Mesenchymal stem cell (in vitro differentiated cells and primary cell): ENCODE measurements around the gene RNF114.
A peak's percentile ranks its signal among the peaks of the same experiment; 100 is the strongest.

ENCODE experiments used
- DNase-seq: peaks from one replicate; pipeline ENCODE4 v3.0.0-alpha.2; 2013
- H2AFZ ChIP-seq: one replicate; pipeline ENCODE4 v1.6.1; 2013; ENCODE audit warnings: low read depth, mild to moderate bottlenecking, control low read depth, inconsistent platforms, low read length, moderate library complexity
- H2AK5ac ChIP-seq: 2 replicates; pipeline ENCODE4 v1.6.1; 2013; ENCODE audit warnings: low read length, moderate library complexity, mild to moderate bottlenecking, inconsistent platforms; ENCODE audit not compliant: severe bottlenecking
- H2BK120ac ChIP-seq: one replicate; pipeline ENCODE4 v1.6.1; 2013; ENCODE audit warnings: low read depth, mild to moderate bottlenecking, inconsistent platforms, low read length, moderate library complexity
- H2BK12ac ChIP-seq, 2 experiments: one replicate each; pipeline ENCODE4 v1.6.1; 2013; ENCODE audit warnings: inconsistent platforms in 2 of 2, low read length in 2 of 2, mild to moderate bottlenecking in 2 of 2, moderate library complexity in 2 of 2, control low read depth in 1 of 2
- H2BK15ac ChIP-seq: one replicate; pipeline ENCODE4 v1.6.1; 2013; ENCODE audit warnings: mild to moderate bottlenecking, low read depth, inconsistent platforms; ENCODE audit not compliant: poor library complexity, severe bottlenecking
- H2BK5ac ChIP-seq: 2 replicates; pipeline ENCODE4 v1.6.1; 2013; ENCODE audit warnings: low read depth, mild to moderate bottlenecking, low read length, control low read depth, inconsistent platforms; ENCODE audit not compliant: poor library complexity, severe bottlenecking
- H3K14ac ChIP-seq, 2 experiments: one replicate each; pipeline ENCODE4 v1.6.1; 2013; ENCODE audit warnings: inconsistent platforms in 2 of 2, low read length in 2 of 2, control low read depth in 1 of 2, mild to moderate bottlenecking in 1 of 2, moderate library complexity in 1 of 2
- H3K18ac ChIP-seq, 2 experiments: one replicate each; pipeline ENCODE4 v1.6.1; 2013; ENCODE audit warnings: inconsistent platforms in 2 of 2, low read length in 2 of 2, control low read depth in 1 of 2, low read depth in 1 of 2, mild to moderate bottlenecking in 1 of 2
- H3K23ac ChIP-seq, 2 experiments: one replicate each; pipeline ENCODE4 v1.6.1; 2013; ENCODE audit warnings: inconsistent platforms in 2 of 2, low read length in 2 of 2, mild to moderate bottlenecking in 2 of 2, moderate library complexity in 2 of 2, control low read depth in 1 of 2
- H3K27ac ChIP-seq: 2 replicates; pipeline ENCODE4 v1.5.1; 2013; ENCODE audit warnings: mild to moderate bottlenecking, moderate library complexity, low read length, control low read depth, inconsistent platforms; ENCODE audit not compliant: poor library complexity, severe bottlenecking
- H3K27me3 ChIP-seq, 2 experiments: 2 replicates each; pipeline versions ENCODE4 v1.6.1 to v1.7.0; 2013; ENCODE audit warnings: low read length in 2 of 2, mild to moderate bottlenecking in 2 of 2, moderate library complexity in 2 of 2, control low read depth in 1 of 2, inconsistent platforms in 1 of 2; ENCODE audit not compliant: control insufficient read depth in 1 of 2, insufficient read depth in 1 of 2
- H3K36me3 ChIP-seq, 2 experiments: 2 replicates each; pipeline versions ENCODE4 v1.6.1 to v1.7.0; 2013; ENCODE audit warnings: low read length in 2 of 2, control low read depth in 1 of 2, inconsistent platforms in 1 of 2, low read depth in 1 of 2, mild to moderate bottlenecking in 1 of 2; ENCODE audit not compliant: insufficient read depth in 2 of 2, control insufficient read depth in 1 of 2
- H3K4ac ChIP-seq, 2 experiments: one replicate each; pipeline ENCODE4 v1.6.1; 2013; ENCODE audit warnings: inconsistent platforms in 2 of 2, low read length in 2 of 2, mild to moderate bottlenecking in 2 of 2, moderate library complexity in 2 of 2, control low read depth in 1 of 2, low read depth in 1 of 2
- H3K4me1 ChIP-seq: 2 replicates; pipeline ENCODE4 v1.6.1; 2013; ENCODE audit warnings: low read depth, low read length, control low read depth; ENCODE audit not compliant: control insufficient read depth, insufficient read depth
- H3K4me2 ChIP-seq: 2 replicates; pipeline ENCODE4 v1.6.1; 2013; ENCODE audit warnings: low read length, mild to moderate bottlenecking, inconsistent platforms; ENCODE audit not compliant: poor library complexity, severe bottlenecking
- H3K4me3 ChIP-seq, 2 experiments: 2 replicates each; pipeline versions ENCODE4 v1.5.1 to v1.7.0; 2013; ENCODE audit warnings: low read length in 2 of 2, mild to moderate bottlenecking in 2 of 2, control low read depth in 1 of 2, low read depth in 1 of 2; ENCODE audit not compliant: insufficient read depth in 1 of 2
- H3K79me1 ChIP-seq: replicated peaks from 2 replicates; pipeline ENCODE4 v1.6.1; 2013; ENCODE audit warnings: mild to moderate bottlenecking, control low read depth, low read length, inconsistent platforms; ENCODE audit not compliant: poor library complexity, severe bottlenecking
- H3K9ac ChIP-seq: 2 replicates; pipeline ENCODE4 v1.7.0; 2013; ENCODE audit warnings: mild to moderate bottlenecking, low read length, moderate library complexity
- H3K9me3 ChIP-seq: 2 replicates; pipeline ENCODE4 v1.7.0; 2013; ENCODE audit warnings: mild to moderate bottlenecking, low read length; ENCODE audit not compliant: control insufficient read depth
- H4K8ac ChIP-seq: one replicate; pipeline ENCODE4 v1.6.1; 2013; ENCODE audit warnings: inconsistent platforms, mild to moderate bottlenecking, low read length, moderate library complexity
- H4K91ac ChIP-seq: one replicate; pipeline ENCODE4 v1.6.1; 2013; ENCODE audit warnings: mild to moderate bottlenecking, low read length, inconsistent platforms
- WGBS: methylation state at CpG from one replicate; pipeline ENCODE4 v1.1.7; 2013; ENCODE audit warnings: mixed read lengths; 5-methylcytosine and 5-hydroxymethylcytosine counted together

Gene RNF114

DNA sequence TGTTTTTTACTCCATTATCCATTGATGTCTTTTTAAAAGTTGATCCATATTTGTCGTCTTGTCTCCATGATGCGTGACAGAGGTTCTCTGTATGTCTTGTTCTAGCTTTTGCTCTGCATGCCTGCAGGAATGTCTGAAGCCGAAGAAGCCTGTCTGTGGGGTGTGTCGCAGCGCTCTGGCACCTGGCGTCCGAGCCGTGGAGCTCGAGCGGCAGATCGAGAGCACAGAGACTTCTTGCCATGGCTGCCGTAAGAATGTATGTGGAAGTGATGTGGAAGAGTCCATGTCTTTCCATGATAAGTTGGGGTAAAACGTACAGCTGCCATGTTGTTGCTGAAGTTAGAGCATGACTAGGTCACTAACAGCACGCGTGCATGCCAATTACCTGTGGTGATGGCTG lies 5.3 kb downstream of the RNF114 start:
- no peak overlapping the region for H4K91ac ChIP-seq
- no peak overlapping the region for H3K14ac ChIP-seq
- WGBS, result over 99% methylated on average over 15 of the region's 15 CpGs

DNA sequence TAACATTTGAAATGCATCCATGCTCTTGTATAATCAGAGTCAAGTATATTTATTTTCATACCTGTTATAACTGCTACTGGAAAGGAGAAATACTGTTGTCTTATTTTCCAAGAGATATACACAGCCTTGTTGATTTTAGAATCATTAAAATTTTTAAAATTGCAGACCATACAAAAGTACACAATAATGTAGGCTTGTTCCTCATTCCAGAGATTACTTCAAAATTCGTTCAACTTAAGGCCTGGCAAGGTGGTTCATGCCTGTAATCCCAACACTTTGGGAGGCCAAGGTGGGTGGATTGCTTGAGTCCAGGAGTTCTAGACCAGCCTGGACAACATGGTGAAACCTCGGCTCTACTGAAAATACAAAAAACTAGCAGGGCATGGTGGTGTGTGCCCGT lies 6.1 kb downstream of the RNF114 start:
- Histone ChIP-seq H4K8ac (no peak overlapping the region), H3K4me2 (no peak overlapping the region), H3K27ac (no peak overlapping the region), H2BK120ac (no peak overlapping the region), H2AFZ (no peak overlapping the region), H3K27me3 (no peaks in the 10 kb centered on the region), H3K4me1 (peaks cover 12% of the 10 kb centered on the region), H3K4ac (no peak overlapping the region), H3K23ac (no peak overlapping the region), H3K4me3 (no peak overlapping the region), H3K14ac (no peak overlapping the region), H3K9ac (no peak overlapping the region), H2AK5ac (no peak overlapping the region), H3K9me3 (no peaks in the 10 kb centered on the region), H2BK5ac (no peak overlapping the region), H2BK15ac (no peak overlapping the region), H4K91ac (no peak overlapping the region), H3K36me3 (peaks cover 24 to 62% of the 10 kb centered on the region in 2 experiments), H3K79me1 (peaks cover 10% of the 10 kb centered on the region), H3K18ac (no peak overlapping the region), H2BK12ac (no peak overlapping the region)
- WGBS, result 98% methylated on average over 3 of the region's 3 CpGs
- DNase-seq, result no peak

More for the DNA sequence above, 5.3 kb downstream of the RNF114 start:
- H3K4ac ChIP-seq, result no peak overlapping the region
- no peak overlapping the region for H2BK12ac ChIP-seq
- H3K79me1 ChIP-seq, result peaks cover 10% of the 10 kb centered on the region
- no peaks in the 10 kb centered on the region for H3K9me3 ChIP-seq
- peaks cover 14% of the 10 kb centered on the region for H3K4me1 ChIP-seq
- no peak overlapping the region for H2BK120ac ChIP-seq
- no peak overlapping the region for H2BK15ac ChIP-seq
- H3K4me2 ChIP-seq, result no peak overlapping the region
- H3K27ac ChIP-seq, result no peak overlapping the region
- no peak overlapping the region for H3K4me3 ChIP-seq
- H3K23ac ChIP-seq, result no peak overlapping the region
- no peak overlapping the region for H2AFZ ChIP-seq
- H3K9ac ChIP-seq, result no peak overlapping the region
- H2AK5ac ChIP-seq, result no peak overlapping the region
- DNase-seq, result no peak
- no peak overlapping the region for H4K8ac ChIP-seq
- no peak overlapping the region for H2BK5ac ChIP-seq
- no peaks in the 10 kb centered on the region for H3K27me3 ChIP-seq
- H3K18ac ChIP-seq, result no peak overlapping the region
- H3K36me3 ChIP-seq, result peaks cover 24 to 56% of the 10 kb centered on the region in 2 experiments

GRCh38 chr20:49942942-49943341 lies 6.7 kb downstream of the RNF114 start:
- DNase-seq, result no peak
- Histone ChIP-seq H3K9me3 (no peaks in the 10 kb centered on the region), H2BK12ac (no peak overlapping the region), H3K23ac (no peak overlapping the region), H3K27ac (no peak overlapping the region), H3K27me3 (no peaks in the 10 kb centered on the region), H3K9ac (no peak overlapping the region), H3K4ac (no peak overlapping the region), H3K4me3 (no peak overlapping the region), H3K36me3 (peaks cover 24 to 65% of the 10 kb centered on the region in 2 experiments), H2BK5ac (no peak overlapping the region), H3K14ac (no peak overlapping the region), H4K8ac (no peak overlapping the region), H2BK120ac (no peak overlapping the region), H4K91ac (no peak overlapping the region), H2AK5ac (no peak overlapping the region), H2BK15ac (no peak overlapping the region), H3K4me2 (no peak overlapping the region), H3K18ac (no peak overlapping the region), H3K79me1 (peaks cover 10% of the 10 kb centered on the region), H2AFZ (no peak overlapping the region), H3K4me1 (peaks cover 9% of the 10 kb centered on the region)
- WGBS, result no CpG with 5 or more reads among the region's 3 CpGs

- Histone ChIP-seq H3K4me3 (no peak overlapping the region), H3K27ac (no peak overlapping the region), H3K9ac (no peak overlapping the region), H2BK12ac (no peak overlapping the region), H3K4ac (no peak overlapping the region), H2BK15ac (no peak overlapping the region), H3K9me3 (no peaks in the 10 kb centered on the region), H2BK5ac (no peak overlapping the region), H3K4me2 (no peak overlapping the region), H3K18ac (no peak overlapping the region), H3K79me1 (peaks cover 11% of the 10 kb centered on the region), H4K8ac (peak overlapping the region; percentile 75), H3K27me3 (no peaks in the 10 kb centered on the region), H3K14ac (no peak overlapping the region), H4K91ac (no peak overlapping the region), H3K23ac (no peak overlapping the region), H2AFZ (no peak overlapping the region), H3K36me3 (peaks cover 39 to 73% of the 10 kb centered on the region in 2 experiments), H2AK5ac (no peak overlapping the region), H3K4me1 (peaks cover 13% of the 10 kb centered on the region), H2BK120ac (no peak overlapping the region)
- no peak for DNase-seq
- WGBS, result 92% methylated on average over 2 of the region's 3 CpGs
Measured at GRCh38 chr20:49945306-49945700, 9.1 kb downstream of the RNF114 start.
